Measurements from ENCODE around the gene ZBTB20.

DNA sequence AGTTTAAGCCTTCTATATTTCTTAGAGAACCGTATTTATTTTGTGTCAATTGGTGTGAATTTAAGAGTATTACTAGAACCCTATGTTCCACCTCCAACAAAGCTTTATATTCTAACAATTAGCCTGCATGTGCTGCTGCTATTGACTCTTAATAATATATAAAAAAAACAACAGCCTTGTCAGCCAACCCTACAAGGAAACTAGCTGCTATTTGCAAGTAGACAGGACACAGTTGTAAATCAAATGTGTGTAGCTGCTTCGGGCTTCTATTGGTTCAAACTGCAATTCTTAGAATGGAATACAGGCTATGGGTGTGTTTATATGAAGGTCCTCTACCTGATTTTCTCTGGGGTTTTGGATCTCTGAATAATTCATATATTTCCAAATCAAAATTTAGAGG, 60.7 kb downstream of the ZBTB20 start:
- TF ChIP-seq EP300 (IDR thresholded peaks at IDR 0.05) = no peak
- TF ChIP-seq, protein P1, sequence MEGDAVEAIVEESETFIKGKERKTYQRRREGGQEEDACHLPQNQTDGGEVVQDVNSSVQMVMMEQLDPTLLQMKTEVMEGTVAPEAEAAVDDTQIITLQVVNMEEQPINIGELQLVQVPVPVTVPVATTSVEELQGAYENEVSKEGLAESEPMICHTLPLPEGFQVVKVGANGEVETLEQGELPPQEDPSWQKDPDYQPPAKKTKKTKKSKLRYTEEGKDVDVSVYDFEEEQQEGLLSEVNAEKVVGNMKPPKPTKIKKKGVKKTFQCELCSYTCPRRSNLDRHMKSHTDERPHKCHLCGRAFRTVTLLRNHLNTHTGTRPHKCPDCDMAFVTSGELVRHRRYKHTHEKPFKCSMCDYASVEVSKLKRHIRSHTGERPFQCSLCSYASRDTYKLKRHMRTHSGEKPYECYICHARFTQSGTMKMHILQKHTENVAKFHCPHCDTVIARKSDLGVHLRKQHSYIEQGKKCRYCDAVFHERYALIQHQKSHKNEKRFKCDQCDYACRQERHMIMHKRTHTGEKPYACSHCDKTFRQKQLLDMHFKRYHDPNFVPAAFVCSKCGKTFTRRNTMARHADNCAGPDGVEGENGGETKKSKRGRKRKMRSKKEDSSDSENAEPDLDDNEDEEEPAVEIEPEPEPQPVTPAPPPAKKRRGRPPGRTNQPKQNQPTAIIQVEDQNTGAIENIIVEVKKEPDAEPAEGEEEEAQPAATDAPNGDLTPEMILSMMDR (IDR thresholded peaks at IDR 0.05) = no peak
- TF ChIP-seq POLR2A (IDR thresholded peaks at IDR 0.05) = no peak
- no peak for TF ChIP-seq POLR2AphosphoS5 (IDR thresholded peaks at IDR 0.05)
